Neural progenitor cell (in vitro differentiated cells): ENCODE data around the gene KLHL9.

Source experiments
- CTCF ChIP-seq: fragments of 200-600 bp; sonication (generic); IDR thresholded peaks from 2 replicates; pipeline ENCODE4 v1.5.1; 2017; ENCODE audit warnings: antibody characterized with exemption, mild to moderate bottlenecking
- EZH2 ChIP-seq: fragments of 200-600 bp; sonication (generic); IDR thresholded peaks from 2 replicates; pipeline ENCODE4 v1.6.1; 2017; ENCODE audit warnings: antibody characterized with exemption, mild to moderate bottlenecking, moderate library complexity

- TF ChIP-seq CTCF (peak; percentile 3), EZH2 (no peak)
Observed at GRCh38 chr9:21336457-21336856, 1.3 kb upstream of the KLHL9 start.
